Pancreas (tissue), 10 donors: ENCODE measurements around the gene PIP5K1B. TPM values are rescaled to one million over a fixed set of nuclear protein-coding genes. Genes with fewer than 3 reads are reported as not detected.

Experiments
- ATAC-seq, 4 donors: fragments of 200-7000 bp; cut with Tn5 transposase; one replicate each; pipeline versions ENCODE4 v1.8.0 to v1.9.1; 2020; ENCODE audit warnings: mild to moderate bottlenecking in 4 of 4, moderate library complexity in 4 of 4
- DNase-seq, 6 donors: peaks; one replicate each; pipeline ENCODE4 v3.0.0-alpha.2; 2020
- FAIRE-seq: peaks from 2 replicates; lab custom pipeline; 2012; peaks lifted over from hg19 to GRCh38; lab: Jason Lieb, UNC
- H3K27ac ChIP-seq, 4 donors: fragments of 200-600 bp; sonication (generic); 1 replicate in 3 of 4; 2 replicates in 1 of 4; pipeline versions ENCODE4 v1.5.0 to v1.8.0; 2020
- H3K27me3 ChIP-seq, 4 donors: fragments of 200-600 bp; one replicate each; pipeline ENCODE4 v1.8.0; 2021
- H3K36me3 ChIP-seq, 3 donors: fragments of 200-600 bp; sonication (generic) in 1 of 3; one replicate each; pipeline versions ENCODE4 v1.5.0 to v1.8.0; 2020 to 2021
- H3K4me1 ChIP-seq, 3 donors: fragments of 200-600 bp; one replicate each; pipeline ENCODE4 v1.8.0; 2021
- H3K4me3 ChIP-seq, 4 donors: fragments of 200-600 bp; sonication (generic) in 2 of 4; one replicate each; pipeline versions ENCODE4 v1.5.0 to v1.8.0; 2020 to 2021
- H3K9me3 ChIP-seq, 4 donors: fragments of 200-600 bp; one replicate each; pipeline ENCODE4 v1.8.0; 2021
- WGBS, 2 donors: extraction: QIAGEN DNeasy Blood & Tissue Kit; methylation state at CpG; one replicate each; pipeline ENCODE4 v1.1.7; 2013; 5-methylcytosine and 5-hydroxymethylcytosine counted together
- intact Hi-C, 3 donors: fragments of 100-400 bp; cut with DNase I; formaldehyde crosslinking; loops; one replicate each; pipeline versions ENCODE4 v1.11.1 to v1.14.2; 2022
- polyA plus RNA-seq, 2 donors: library from polyadenylated mRNA; stranded (reverse); fragments of 200-250 nt; gene quantifications; one replicate each; pipeline ENCODE4 v1.2.3, GENCODE V29; 2013
- total RNA-seq, 6 donors: library from RNA; stranded (reverse); fragmentation: NEBNext Ultra II Directional in 4 of 6; extraction: Animal tissue kit (Norgen Biotek cat#: 25700) in 4 of 6; gene quantifications; one replicate each; pipeline versions ENCODE4 v1.2.1 to v1.2.4, GENCODE V29; 2021 to 2023
- TF ChIP-seq, protein P1 (sequence below), 4 donors: fragments of 200-600 bp; sonication (generic) in 3 of 4; IDR thresholded peaks; one replicate each; pipeline versions ENCODE4 v1.5.0 to v1.8.0; 2021; ENCODE audit warnings: antibody characterized with exemption in 4 of 4
- donor health status: healthy with polysubstance abuse.
- donor health status: DM: no; HTN: no; CAD: no; lungs with moderate emphysema.
- donor health status: DM: no; HTN: no; CAD: no.
- donor health status: control.
- donor health status: control.
- donor health status: Bipolar disorder and iron deficiency.
- donor health status: DM: yes; HTN: yes; CAD: no.
- donor health status: DM: no; HTN: no; CAD: no.
- donor health status: DM: no; HTN: no; CAD: no.
- donor health status: DM: yes; HTN: yes; CAD: no.

The PIP5K1B gene
- total and polyA plus RNA-seq, 8 donors: 1.3 to 6.9 (median 6.2) TPM

DNA sequence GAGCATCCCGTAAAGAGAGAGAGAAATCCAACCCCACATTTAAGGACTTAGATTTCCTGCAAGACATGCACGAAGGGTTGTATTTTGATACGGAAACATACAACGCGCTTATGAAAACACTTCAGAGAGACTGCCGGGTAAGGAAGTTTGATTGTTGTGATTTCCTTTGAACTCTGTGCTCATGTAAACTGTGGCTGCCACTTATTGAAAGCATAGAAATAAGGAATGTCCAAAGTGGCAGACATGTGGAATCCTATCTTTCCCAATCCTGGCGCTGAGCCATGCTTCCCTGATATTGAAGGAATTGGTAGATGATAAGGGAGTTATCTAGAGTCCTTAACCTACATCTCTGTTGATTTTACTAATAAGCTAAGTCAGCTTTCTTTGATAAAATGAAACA lies 189.5 kb downstream of the PIP5K1B start:
- ATAC-seq (peak in 2 of 4 donors; percentile 36 to 41), FAIRE-seq (no peak)
- no peak overlapping the region for H3K27ac ChIP-seq

GRCh38 chr9:68895741-68896478 lies 190.9 kb downstream of the PIP5K1B start:
- Histone ChIP-seq H3K36me3 (no peaks in the 10 kb centered on the region), H3K4me3 (no peak overlapping the region), H3K9me3 (no peaks in the 10 kb centered on the region), H3K27ac (no peak overlapping the region), H3K4me1 (peaks cover 0 to 18% (median 6%) of the 10 kb centered on the region in 3 donors), H3K27me3 (no peaks in the 10 kb centered on the region)
- TF ChIP-seq, protein P1, sequence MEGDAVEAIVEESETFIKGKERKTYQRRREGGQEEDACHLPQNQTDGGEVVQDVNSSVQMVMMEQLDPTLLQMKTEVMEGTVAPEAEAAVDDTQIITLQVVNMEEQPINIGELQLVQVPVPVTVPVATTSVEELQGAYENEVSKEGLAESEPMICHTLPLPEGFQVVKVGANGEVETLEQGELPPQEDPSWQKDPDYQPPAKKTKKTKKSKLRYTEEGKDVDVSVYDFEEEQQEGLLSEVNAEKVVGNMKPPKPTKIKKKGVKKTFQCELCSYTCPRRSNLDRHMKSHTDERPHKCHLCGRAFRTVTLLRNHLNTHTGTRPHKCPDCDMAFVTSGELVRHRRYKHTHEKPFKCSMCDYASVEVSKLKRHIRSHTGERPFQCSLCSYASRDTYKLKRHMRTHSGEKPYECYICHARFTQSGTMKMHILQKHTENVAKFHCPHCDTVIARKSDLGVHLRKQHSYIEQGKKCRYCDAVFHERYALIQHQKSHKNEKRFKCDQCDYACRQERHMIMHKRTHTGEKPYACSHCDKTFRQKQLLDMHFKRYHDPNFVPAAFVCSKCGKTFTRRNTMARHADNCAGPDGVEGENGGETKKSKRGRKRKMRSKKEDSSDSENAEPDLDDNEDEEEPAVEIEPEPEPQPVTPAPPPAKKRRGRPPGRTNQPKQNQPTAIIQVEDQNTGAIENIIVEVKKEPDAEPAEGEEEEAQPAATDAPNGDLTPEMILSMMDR (IDR thresholded peaks at IDR 0.05): no peak
- intact Hi-C loops: no loop called here
- 48 to 55% methylated on average over 6 of the region's 6 CpGs for WGBS, 2 donors
- no peak for FAIRE-seq
- ATAC-seq: peak in 2 of 4 donors; percentile 57 to 71
- no peak for DNase-seq

More for the DNA sequence above, 189.5 kb downstream of the PIP5K1B start:
- Histone ChIP-seq H3K9me3 (no peaks in the 10 kb centered on the region), H3K27me3 (no peaks in the 10 kb centered on the region), H3K4me3 (no peak overlapping the region), H3K4me1 (peaks cover 0 to 18% (median 6%) of the 10 kb centered on the region in 3 donors), H3K36me3 (no peaks in the 10 kb centered on the region)
- WGBS, 2 donors: 37% methylated on average over 7 of the region's 7 CpGs
- DNase-seq: no peak
- intact Hi-C loops: no loop called here
- TF ChIP-seq, protein P1 (IDR thresholded peaks at IDR 0.05): no peak

DNA sequence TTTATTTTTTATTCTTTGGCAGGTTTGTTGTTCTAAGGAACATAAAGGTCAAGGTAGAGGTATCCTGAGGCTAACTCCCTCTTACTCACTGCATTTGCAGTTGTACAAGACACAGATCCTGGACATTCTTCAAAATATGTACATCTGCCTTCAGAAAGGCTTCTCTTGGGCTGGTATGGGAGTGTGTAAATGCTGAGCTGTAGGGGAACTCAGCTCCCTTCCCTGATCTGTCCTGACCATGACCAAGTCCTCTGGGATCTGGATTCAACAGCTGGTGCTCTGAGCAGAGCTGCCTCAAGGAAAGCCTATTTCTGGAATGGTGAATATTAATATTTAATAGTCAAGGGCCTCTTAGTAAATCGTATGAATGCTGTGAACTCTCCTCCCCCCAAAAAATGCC lies 191.4 kb downstream of the PIP5K1B start:
- Histone ChIP-seq H3K36me3 (no peaks in the 10 kb centered on the region), H3K27me3 (no peaks in the 10 kb centered on the region), H3K27ac (no peak overlapping the region), H3K4me1 (peaks cover 0 to 18% (median 6%) of the 10 kb centered on the region in 3 donors), H3K4me3 (no peak overlapping the region), H3K9me3 (no peaks in the 10 kb centered on the region)
- TF ChIP-seq, protein P1 (IDR thresholded peaks at IDR 0.05): no peak
- DNase-seq (no peak), ATAC-seq (peak in 3 of 4 donors; percentile 24 to 42 (median 37)), FAIRE-seq (no peak)
- 74 to 86% methylated on average over 1 of the region's 1 CpG for WGBS, 2 donors
- intact Hi-C loops: no loop called here

- no peaks in the 10 kb centered on the region for H3K9me3 ChIP-seq
- peaks cover 0 to 18% (median 6%) of the 10 kb centered on the region in 3 donors for H3K4me1 ChIP-seq
- TF ChIP-seq, protein P1 (IDR thresholded peaks at IDR 0.05): no peak
- no peaks in the 10 kb centered on the region for H3K36me3 ChIP-seq
- ATAC-seq (no peak), FAIRE-seq (no peak), DNase-seq (no peak)
- WGBS, 2 donors: 62% methylated on average over 5 of the region's 5 CpGs
- intact Hi-C loops: no loop called here
- H3K27me3 ChIP-seq: no peaks in the 10 kb centered on the region
- H3K4me3 ChIP-seq: no peak overlapping the region
- H3K27ac ChIP-seq: no peak overlapping the region
Measured at GRCh38 chr9:68897577-68898145, 192.6 kb downstream of the PIP5K1B start.
